Lower leg skin (tissue), 4 donors: ENCODE data around the gene GNAS-AS1. TPM values are rescaled to one million over a fixed set of nuclear protein-coding genes. Genes with fewer than 3 reads are reported as not detected.

ENCODE experiments used
- DNase-seq, 2 donors: peaks; one replicate each; pipeline ENCODE4 v3.0.0-alpha.2; 2019; ENCODE audit warnings: low spot score in 2 of 2
- H3K4me3 ChIP-seq: fragments of 200-600 bp; sonication (generic); 2 replicates; pipeline ENCODE4 v1.5.1; 2017; ENCODE audit warnings: mild to moderate bottlenecking, low read depth; ENCODE audit not compliant: poor library complexity, severe bottlenecking
- POLR2A ChIP-seq, 2 donors: fragments of 450-650 bp; IDR thresholded peaks; one replicate each; pipeline ENCODE4 v1.6.1; 2016 to 2017; ENCODE audit warnings: antibody characterized with exemption in 2 of 2, mild to moderate bottlenecking in 1 of 2, moderate library complexity in 1 of 2
- WGBS, 2 donors: methylation state at CpG; one replicate each; pipeline ENCODE4 v1.1.5; 2018; 5-methylcytosine and 5-hydroxymethylcytosine counted together
- intact Hi-C: fragments of 100-400 bp; cut with DNase I; formaldehyde crosslinking; loops from one replicate; pipeline ENCODE4 v1.15.0; 2023; ENCODE audit warnings: low total_unique reads
- microRNA counts, 2 donors: library from miRNA; unstranded; fragments of <30 nt; microRNA quantifications; one replicate each; lab custom pipeline; 2016
- microRNA-seq, 2 donors: library from miRNA; unstranded; fragments of <30 nt; microRNA quantifications; one replicate each; pipeline ENCODE4, GENCODE V29; 2016; ENCODE audit warnings: borderline replicate concordance in 2 of 2, borderline number of aligned reads in 1 of 2
- total RNA-seq, 4 donors: library from RNA; depleted of rRNA; stranded (reverse); fragments of >200 nt; gene quantifications; one replicate each; pipeline ENCODE4 v1.1.0, GENCODE V29; 2016
- TF ChIP-seq, protein P1 (sequence below), 3 donors: fragments of 450-650 bp; IDR thresholded peaks; one replicate each; pipeline ENCODE4 v1.5.1; 2016; ENCODE audit warnings: antibody characterized with exemption in 3 of 3, mild to moderate bottlenecking in 3 of 3, moderate library complexity in 2 of 3

Gene GNAS-AS1
- total RNA-seq, 4 donors from 2014 or later: 0.39 TPM; not detected in 3

DNA sequence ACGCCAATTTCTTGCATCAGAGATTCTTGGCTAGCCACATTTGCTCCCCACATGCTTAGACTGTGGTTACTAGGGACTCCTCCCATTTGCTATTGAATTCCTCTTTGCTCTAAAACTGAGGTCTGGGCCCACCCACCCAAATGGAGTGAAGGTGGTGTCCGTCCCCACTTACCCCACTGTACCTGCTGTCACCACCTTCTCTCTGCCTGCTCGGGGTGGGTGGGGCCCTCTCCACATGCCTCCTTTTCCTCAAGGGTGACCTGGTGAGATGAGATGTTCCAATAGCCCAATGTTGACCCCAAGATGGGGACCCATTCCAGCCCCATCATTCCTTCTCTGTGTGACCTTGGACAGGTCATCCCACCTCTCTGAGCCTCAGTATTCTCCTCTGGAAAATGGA, 74.6 kb downstream of the GNAS-AS1 start:
- H3K4me3 ChIP-seq: no peak overlapping the region
- WGBS, 2 donors: 69 to 70% methylated on average over 3 of the region's 3 CpGs
- DNase-seq: no peak
- intact Hi-C loops: no loop called here
- TF ChIP-seq POLR2A (IDR thresholded peaks at IDR 0.05): no peak
- TF ChIP-seq, protein P1, sequence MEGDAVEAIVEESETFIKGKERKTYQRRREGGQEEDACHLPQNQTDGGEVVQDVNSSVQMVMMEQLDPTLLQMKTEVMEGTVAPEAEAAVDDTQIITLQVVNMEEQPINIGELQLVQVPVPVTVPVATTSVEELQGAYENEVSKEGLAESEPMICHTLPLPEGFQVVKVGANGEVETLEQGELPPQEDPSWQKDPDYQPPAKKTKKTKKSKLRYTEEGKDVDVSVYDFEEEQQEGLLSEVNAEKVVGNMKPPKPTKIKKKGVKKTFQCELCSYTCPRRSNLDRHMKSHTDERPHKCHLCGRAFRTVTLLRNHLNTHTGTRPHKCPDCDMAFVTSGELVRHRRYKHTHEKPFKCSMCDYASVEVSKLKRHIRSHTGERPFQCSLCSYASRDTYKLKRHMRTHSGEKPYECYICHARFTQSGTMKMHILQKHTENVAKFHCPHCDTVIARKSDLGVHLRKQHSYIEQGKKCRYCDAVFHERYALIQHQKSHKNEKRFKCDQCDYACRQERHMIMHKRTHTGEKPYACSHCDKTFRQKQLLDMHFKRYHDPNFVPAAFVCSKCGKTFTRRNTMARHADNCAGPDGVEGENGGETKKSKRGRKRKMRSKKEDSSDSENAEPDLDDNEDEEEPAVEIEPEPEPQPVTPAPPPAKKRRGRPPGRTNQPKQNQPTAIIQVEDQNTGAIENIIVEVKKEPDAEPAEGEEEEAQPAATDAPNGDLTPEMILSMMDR (IDR thresholded peaks at IDR 0.05): no peak

DNA sequence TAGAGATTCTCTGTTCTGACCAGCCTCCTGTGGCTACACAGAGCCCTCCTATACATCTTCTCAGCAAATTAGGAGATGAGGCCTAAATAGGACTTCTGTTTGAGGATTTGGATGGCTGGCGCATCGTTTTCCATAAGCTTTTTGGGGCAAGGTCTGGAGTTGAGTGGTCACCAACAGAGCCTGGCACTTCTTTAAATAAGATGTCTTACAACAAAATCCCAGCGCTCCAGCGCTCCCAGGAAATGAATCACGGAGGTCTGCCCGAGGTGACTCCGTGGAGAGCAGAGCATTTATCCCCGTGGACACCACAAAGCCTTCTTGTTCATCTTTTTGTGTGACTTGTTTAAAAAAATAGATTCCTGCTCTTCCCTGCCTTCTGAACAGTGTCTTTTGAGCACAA, 75.3 kb downstream of the GNAS-AS1 start:
- DNase-seq: no peak
- WGBS, 2 donors: 86 to 94% methylated on average over 8 of the region's 8 CpGs
- intact Hi-C loops: no loop called here
- no peak overlapping the region for H3K4me3 ChIP-seq
- TF ChIP-seq, protein P1 (IDR thresholded peaks at IDR 0.05): no peak
- TF ChIP-seq POLR2A (IDR thresholded peaks at IDR 0.05): no peak

DNA sequence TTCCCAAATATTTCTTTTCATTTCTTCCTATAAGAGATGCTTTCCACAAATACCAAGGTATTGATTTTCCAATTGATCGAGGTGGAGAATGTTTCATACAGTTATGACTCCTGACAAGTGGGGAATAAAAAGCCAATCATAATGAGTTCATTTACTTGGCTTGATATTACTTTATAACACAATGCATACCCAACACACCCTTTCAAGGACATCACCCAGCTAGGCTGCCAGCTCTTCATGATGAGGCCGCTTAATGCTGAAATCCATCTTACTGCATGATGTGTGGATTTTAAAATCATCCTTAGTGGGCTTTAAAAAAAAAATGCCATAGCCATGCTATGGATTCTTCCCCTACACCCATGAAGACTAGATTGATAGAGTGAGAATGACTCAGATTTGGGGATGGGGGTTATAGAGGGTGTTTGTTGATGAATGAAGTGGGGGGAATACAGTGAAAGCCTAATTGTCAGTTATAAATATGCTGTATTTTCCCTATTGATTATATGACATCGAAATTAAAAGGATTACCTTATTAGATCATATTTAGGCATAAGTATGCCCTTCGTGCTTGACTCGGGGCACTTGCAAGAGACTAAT, 75.9 kb downstream of the GNAS-AS1 start:
- 87 to 93% methylated on average over 5 of the region's 5 CpGs for WGBS, 2 donors
- intact Hi-C loops: no loop called here
- DNase-seq: no peak
- H3K4me3 ChIP-seq: no peak overlapping the region
- TF ChIP-seq POLR2A (IDR thresholded peaks at IDR 0.05): no peak
- TF ChIP-seq, protein P1 (IDR thresholded peaks at IDR 0.05): no peak

DNA sequence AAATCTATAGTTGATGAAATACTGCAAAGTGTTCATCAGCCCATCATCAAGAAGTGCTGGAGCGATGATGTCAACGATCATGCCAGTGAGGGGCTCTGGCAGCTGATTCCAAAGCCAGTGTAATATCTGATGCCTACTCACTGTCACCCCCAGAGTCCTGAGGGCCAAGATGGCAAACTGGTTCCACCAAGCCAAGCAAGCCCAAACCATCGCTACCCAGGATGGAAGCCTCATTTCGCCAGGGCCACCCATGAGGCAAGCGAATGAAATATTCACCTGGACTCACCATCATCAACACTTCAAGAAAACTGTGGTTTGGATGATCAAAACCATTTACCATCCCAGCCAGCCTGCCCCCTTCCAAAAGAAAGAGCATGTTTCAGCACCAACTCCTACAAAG, 76.5 kb downstream of the GNAS-AS1 start:
- TF ChIP-seq, protein P1 (IDR thresholded peaks at IDR 0.05): no peak
- TF ChIP-seq POLR2A (IDR thresholded peaks at IDR 0.05): no peak
- no peak overlapping the region for H3K4me3 ChIP-seq
- WGBS, 2 donors: 96 to 98% methylated on average over 5 of the region's 5 CpGs
- DNase-seq: no peak
- intact Hi-C loops: no loop called here

DNA sequence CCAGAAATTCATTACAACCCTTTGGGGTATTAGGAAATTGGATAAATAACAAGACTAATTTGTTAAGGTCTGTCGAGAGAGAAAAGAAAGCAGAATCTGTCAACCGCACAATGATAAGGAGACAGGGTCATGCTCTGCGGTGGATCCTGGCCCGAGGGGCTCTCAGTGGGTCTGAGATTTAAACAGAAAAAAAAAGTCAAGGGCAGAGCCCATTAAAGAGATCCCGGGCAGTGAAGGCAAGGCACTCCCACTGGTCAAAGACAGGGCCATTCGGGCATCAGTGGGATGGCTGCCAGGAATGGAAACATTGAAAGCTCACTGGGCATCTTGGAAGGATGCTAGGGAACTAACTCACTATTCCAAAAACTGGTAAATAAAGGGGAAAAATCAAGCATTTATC, 77.9 kb downstream of the GNAS-AS1 start:
- intact Hi-C loops: no loop called here
- H3K4me3 ChIP-seq: no peak overlapping the region
- no peak for TF ChIP-seq POLR2A (IDR thresholded peaks at IDR 0.05)
- TF ChIP-seq, protein P1 (IDR thresholded peaks at IDR 0.05): no peak
- WGBS, 2 donors: 75 to 79% methylated on average over 6 of the region's 6 CpGs
- DNase-seq: no peak

MicroRNAs within 50 kb of the gene (microRNA counts, 767-probe panel; counts per million panel counts)
- 0 to 358 counts per million in 2 donors for microRNA hsa-miR-296-3p (lab: Ali Mortazavi, UCI)
- microRNA hsa-miR-296-5p (lab: Ali Mortazavi, UCI): 0 to 358 counts per million in 2 donors
- 0 to 358 counts per million in 2 donors for microRNA hsa-miR-298 (lab: Ali Mortazavi, UCI)

Small RNA genes lying within 50 kb of the gene (microRNA-seq; reads per million reads assigned to microRNA genes)
- gene MIR298: 0 reads per million in 2 donors

Other genes with a start within 250 kb of the GNAS-AS1 start
- gene STX16, start 199.6 kb downstream of the GNAS-AS1 start, total RNA-seq: 10 to 100 TPM; 36.0 to 52.1 (median 44.2) TPM
- gene NPEPL1, start 158.1 kb downstream of the GNAS-AS1 start, total RNA-seq: 10 to 100 TPM; 21.7 to 37.9 (median 29.7) TPM
- 100 to 1,000 TPM; 335 to 473 (median 391) TPM for gene GNAS, start 1.8 kb upstream of the GNAS-AS1 start, total RNA-seq
- gene NELFCD, start 130.4 kb upstream of the GNAS-AS1 start, total RNA-seq: 10 to 100 TPM; 36.9 to 53.8 (median 44.6) TPM
- 10 to 100 TPM; 30.1 to 64.1 (median 40.0) TPM for gene CTSZ, start 156.4 kb upstream of the GNAS-AS1 start, total RNA-seq
- gene TUBB1, start 168.5 kb upstream of the GNAS-AS1 start, total RNA-seq: under 1 TPM in 1 of 4 donors, not detected in 3; 0.04 TPM
- 10 to 100 TPM in 3 of 4 donors, 1 to 10 TPM in 1; 9.9 to 21.1 (median 15.2) TPM for gene ATP5F1E, start 181.4 kb upstream of the GNAS-AS1 start, total RNA-seq
- gene PRELID3B, start 191.9 kb upstream of the GNAS-AS1 start, total RNA-seq: 10 to 100 TPM; 38.3 to 50.8 (median 49.1) TPM